Measurements from ENCODE around the gene FBXO34. TPM values are rescaled to one million over a fixed set of nuclear protein-coding genes. Genes with fewer than 3 reads are reported as not detected.

Gene FBXO34
- total RNA-seq, 2 donors from 2014 or later, result 39.8 to 70.9 TPM

GRCh38 chr14:55243813-55244212 lies 27.4 kb upstream of the FBXO34 start:
- H3K4me3 ChIP-seq, result no peak overlapping the region
- H3K27me3 ChIP-seq, result peaks cover 6% of the 10 kb centered on the region
- no peaks in the 10 kb centered on the region for H3K4me1 ChIP-seq
- no peak overlapping the region for H3K27ac ChIP-seq
- no peaks in the 10 kb centered on the region for H3K36me3 ChIP-seq
- no peak overlapping the region for H3K9ac ChIP-seq (ENCODE audit: low read depth in 2 of 2, low read length in 2 of 2)
- intact Hi-C loops (cut with DNase I), result loop anchor here (10.0 kb wide), 1 partner anchor 181 kb away; no protein-coding TSS in a partner anchor
- H3K9me3 ChIP-seq, result no peaks in the 10 kb centered on the region
- DNase-seq, result no peak
- no peak for TF ChIP-seq CTCF (IDR thresholded peaks at IDR 0.05)

GRCh38 chr14:55245657-55246268 lies 25.5 kb upstream of the FBXO34 start:
- H3K27me3 ChIP-seq, result peaks cover 6% of the 10 kb centered on the region
- no peaks in the 10 kb centered on the region for H3K36me3 ChIP-seq
- H3K9ac ChIP-seq (ENCODE audit: low read depth in 2 of 2, low read length in 2 of 2), result no peak overlapping the region
- DNase-seq, result peak; percentile 38
- peak; percentile 54 for TF ChIP-seq CTCF (IDR thresholded peaks at IDR 0.05)
- no peak overlapping the region for H3K27ac ChIP-seq
- no peaks in the 10 kb centered on the region for H3K4me1 ChIP-seq
- intact Hi-C loops (cut with DNase I), result loop anchor here (10.0 kb wide), 1 partner anchor 179 kb away; no protein-coding TSS in a partner anchor
- no peaks in the 10 kb centered on the region for H3K9me3 ChIP-seq
- H3K4me3 ChIP-seq, result no peak overlapping the region

GRCh38 chr14:55248411-55248810 lies 22.8 kb upstream of the FBXO34 start:
- Histone ChIP-seq H3K36me3 (no peaks in the 10 kb centered on the region), H3K4me3 (no peak overlapping the region), H3K27ac (no peak overlapping the region), H3K9ac (ENCODE audit: low read depth in 2 of 2, low read length in 2 of 2) (no peak overlapping the region), H3K27me3 (no peaks in the 10 kb centered on the region), H3K9me3 (no peaks in the 10 kb centered on the region), H3K4me1 (no peaks in the 10 kb centered on the region)
- intact Hi-C loops (cut with DNase I), result loop anchor here (10.0 kb wide), 1 partner anchor 176 kb away; no protein-coding TSS in a partner anchor
- TF ChIP-seq CTCF (IDR thresholded peaks at IDR 0.05), result no peak
- no peak for DNase-seq

- intact Hi-C loops (cut with DNase I), result loop anchor here (10.0 kb wide), 1 partner anchor 175 kb away; no protein-coding TSS in a partner anchor
- no peaks in the 10 kb centered on the region for H3K9me3 ChIP-seq
- H3K4me3 ChIP-seq, result no peak overlapping the region
- DNase-seq, result no peak
- no peak overlapping the region for H3K9ac ChIP-seq (ENCODE audit: low read depth in 2 of 2, low read length in 2 of 2)
- no peaks in the 10 kb centered on the region for H3K27me3 ChIP-seq
- H3K36me3 ChIP-seq, result no peaks in the 10 kb centered on the region
- no peak for TF ChIP-seq CTCF (IDR thresholded peaks at IDR 0.05)
- no peak overlapping the region for H3K27ac ChIP-seq
- H3K4me1 ChIP-seq, result no peaks in the 10 kb centered on the region
These were observed 21.8 kb upstream of the FBXO34 start for GRCh38 chr14:55249423-55249822.

- Histone ChIP-seq H3K4me1 (no peaks in the 10 kb centered on the region), H3K36me3 (no peaks in the 10 kb centered on the region), H3K9ac (ENCODE audit: low read depth in 2 of 2, low read length in 2 of 2) (no peak overlapping the region), H3K27ac (no peak overlapping the region), H3K27me3 (no peaks in the 10 kb centered on the region), H3K9me3 (no peaks in the 10 kb centered on the region), H3K4me3 (no peak overlapping the region)
- intact Hi-C loops (cut with DNase I), result no loop called here
- no peak for DNase-seq
- TF ChIP-seq CTCF (IDR thresholded peaks at IDR 0.05), result no peak
These were observed 17.9 kb upstream of the FBXO34 start for GRCh38 chr14:55253276-55253675.

Data from colonic mucosa (tissue), 4 donors.